Muscle of leg (tissue), 11 donors: ENCODE results near the gene ULK2. TPM values are rescaled to one million over a fixed set of nuclear protein-coding genes. Genes with fewer than 3 reads are reported as not detected.

Experiments used
- DNase-seq: peaks from one replicate; pipeline ENCODE4 v3.0.0; 2013
- H3K27ac ChIP-seq: one replicate; pipeline ENCODE4 v1.5.1; 2013; ENCODE audit warnings: mild to moderate bottlenecking, low read length, control low read depth
- H3K27me3 ChIP-seq: one replicate; pipeline ENCODE4 v1.6.1; 2013; ENCODE audit warnings: low read length; ENCODE audit not compliant: control insufficient read depth, insufficient read depth
- H3K36me3 ChIP-seq: one replicate; pipeline ENCODE4 v1.6.1; 2013; ENCODE audit warnings: low read length; ENCODE audit not compliant: control insufficient read depth, insufficient read depth
- H3K4me1 ChIP-seq: one replicate; pipeline ENCODE4 v1.6.1; 2013; ENCODE audit warnings: low read length; ENCODE audit not compliant: control insufficient read depth, insufficient read depth
- H3K4me3 ChIP-seq: one replicate; pipeline ENCODE4 v1.5.1; 2013; ENCODE audit warnings: low read length, control low read depth
- H3K9me3 ChIP-seq: replicated peaks from 2 replicates; pipeline ENCODE4 v1.6.1; 2013; ENCODE audit warnings: low read depth, low read length; ENCODE audit not compliant: control insufficient read depth
- WGBS: methylation state at CpG from one replicate; pipeline ENCODE4 v1.1.5; 2013; ENCODE audit warnings: missing lambda C conversion rate; ENCODE audit not compliant: insufficient coverage; 5-methylcytosine and 5-hydroxymethylcytosine counted together
- polyA plus RNA-seq, 8 donors: library from polyadenylated mRNA; unstranded; fragments of 120-200 nt; gene quantifications; one replicate each; pipeline versions ENCODE4 v1.2.1 to v1.2.3, GENCODE V29; 2013; ENCODE audit warnings: inconsistent platforms in 1 of 8, low replicate concordance in 1 of 8; ENCODE audit not compliant: insufficient read length in 8 of 8, insufficient read depth in 1 of 8
- total RNA-seq: library from RNA; stranded (reverse); fragments of 120-200 nt; gene quantifications from one replicate; pipeline ENCODE4 v1.2.4, GENCODE V29; 2013

ULK2 gene
- total and polyA plus RNA-seq, 9 donors, result 17.2 to 28.5 (median 21.2) TPM

- DNase-seq, result no peak
- Histone ChIP-seq H3K9me3 (no peaks in the 10 kb centered on the region), H3K27me3 (peaks cover 3% of the 10 kb centered on the region), H3K4me1 (peaks cover 10% of the 10 kb centered on the region), H3K36me3 (no peaks in the 10 kb centered on the region), H3K4me3 (no peak overlapping the region), H3K27ac (no peak overlapping the region)
- 73% methylated on average over 12 of the region's 14 CpGs for WGBS
Observed at GRCh38 chr17:19741832-19742457, 125.8 kb downstream of the ULK2 start.

GRCh38 chr17:19740933-19741332 lies 126.8 kb downstream of the ULK2 start:
- no peak for DNase-seq
- H3K27ac ChIP-seq, result no peak overlapping the region
- H3K36me3 ChIP-seq, result no peaks in the 10 kb centered on the region
- H3K27me3 ChIP-seq, result peaks cover 3% of the 10 kb centered on the region
- H3K4me1 ChIP-seq, result peaks cover 10% of the 10 kb centered on the region
- no peaks in the 10 kb centered on the region for H3K9me3 ChIP-seq
- no peak overlapping the region for H3K4me3 ChIP-seq
- 69% methylated on average over 6 of the region's 7 CpGs for WGBS

GRCh38 chr17:19739241-19740201 lies 128.2 kb downstream of the ULK2 start:
- H3K27me3 ChIP-seq, result no peaks in the 10 kb centered on the region
- H3K36me3 ChIP-seq, result no peaks in the 10 kb centered on the region
- H3K4me3 ChIP-seq, result no peak overlapping the region
- no peak overlapping the region for H3K27ac ChIP-seq
- WGBS, result 89% methylated on average over 24 of the region's 26 CpGs
- no peak for DNase-seq
- peaks cover 3% of the 10 kb centered on the region for H3K4me1 ChIP-seq
- H3K9me3 ChIP-seq, result no peaks in the 10 kb centered on the region

GRCh38 chr17:19738757-19739156 lies 129.0 kb downstream of the ULK2 start:
- no peaks in the 10 kb centered on the region for H3K27me3 ChIP-seq
- H3K27ac ChIP-seq, result no peak overlapping the region
- 91% methylated on average over 8 of the region's 9 CpGs for WGBS
- no peaks in the 10 kb centered on the region for H3K4me1 ChIP-seq
- H3K4me3 ChIP-seq, result no peak overlapping the region
- no peaks in the 10 kb centered on the region for H3K9me3 ChIP-seq
- H3K36me3 ChIP-seq, result no peaks in the 10 kb centered on the region
- DNase-seq, result no peak

- Histone ChIP-seq H3K27ac (no peak overlapping the region), H3K9me3 (no peaks in the 10 kb centered on the region), H3K4me3 (no peak overlapping the region), H3K27me3 (no peaks in the 10 kb centered on the region), H3K36me3 (no peaks in the 10 kb centered on the region), H3K4me1 (no peaks in the 10 kb centered on the region)
- DNase-seq, result no peak
- 95% methylated on average over 9 of the region's 14 CpGs for WGBS
Observed at GRCh38 chr17:19738073-19738449, 129.7 kb downstream of the ULK2 start.

GRCh38 chr17:19737305-19738072 lies 130.2 kb downstream of the ULK2 start:
- Histone ChIP-seq H3K36me3 (no peaks in the 10 kb centered on the region), H3K4me3 (no peak overlapping the region), H3K4me1 (no peaks in the 10 kb centered on the region), H3K27me3 (no peaks in the 10 kb centered on the region), H3K27ac (no peak overlapping the region), H3K9me3 (no peaks in the 10 kb centered on the region)
- DNase-seq, result no peak
- WGBS, result 79% methylated on average over 15 of the region's 15 CpGs

GRCh38 chr17:19736071-19736470 lies 131.7 kb downstream of the ULK2 start:
- Histone ChIP-seq H3K36me3 (no peaks in the 10 kb centered on the region), H3K27me3 (no peaks in the 10 kb centered on the region), H3K27ac (no peak overlapping the region), H3K9me3 (no peaks in the 10 kb centered on the region), H3K4me3 (no peak overlapping the region), H3K4me1 (peaks cover 4% of the 10 kb centered on the region)
- WGBS, result 62% methylated on average over 11 of the region's 11 CpGs
- DNase-seq, result no peak

GRCh38 chr17:19733953-19734526 lies 133.7 kb downstream of the ULK2 start:
- H3K36me3 ChIP-seq, result no peaks in the 10 kb centered on the region
- 59% methylated on average over 3 of the region's 11 CpGs for WGBS
- H3K9me3 ChIP-seq, result no peaks in the 10 kb centered on the region
- no peaks in the 10 kb centered on the region for H3K27me3 ChIP-seq
- H3K4me1 ChIP-seq, result peaks cover 18% of the 10 kb centered on the region
- DNase-seq, result no peak
- no peak overlapping the region for H3K27ac ChIP-seq
- no peak overlapping the region for H3K4me3 ChIP-seq

- H3K36me3 ChIP-seq, result no peaks in the 10 kb centered on the region
- no peak for DNase-seq
- 87% methylated on average over 10 of the region's 11 CpGs for WGBS
- H3K4me3 ChIP-seq, result no peak overlapping the region
- peaks cover 42% of the 10 kb centered on the region for H3K4me1 ChIP-seq
- H3K27ac ChIP-seq, result no peak overlapping the region
- H3K27me3 ChIP-seq, result no peaks in the 10 kb centered on the region
- H3K9me3 ChIP-seq, result no peaks in the 10 kb centered on the region
Observed at GRCh38 chr17:19731626-19732025, 136.1 kb downstream of the ULK2 start.

GRCh38 chr17:19730843-19731242 lies 136.9 kb downstream of the ULK2 start:
- no peak overlapping the region for H3K27ac ChIP-seq

More at GRCh38 chr17:19730843-19731242, 136.9 kb downstream of the ULK2 start:
- Histone ChIP-seq H3K27me3 (no peaks in the 10 kb centered on the region), H3K9me3 (no peaks in the 10 kb centered on the region), H3K36me3 (no peaks in the 10 kb centered on the region), H3K4me1 (peaks cover 44% of the 10 kb centered on the region), H3K4me3 (no peak overlapping the region)
- no peak for DNase-seq
- 76% methylated on average over 4 of the region's 4 CpGs for WGBS
